Activated CD4-positive, alpha-beta T cell treated with anti-CD3 and anti-CD28 coated beads for 48 hours (primary cell): ENCODE results near the gene SLCO2A1.

Experiments
- DNase-seq: peaks from one replicate; pipeline ENCODE4 v3.0.0-alpha.2; 2020

Gene SLCO2A1

GRCh38 chr3:133977568-133977967, 52.2 kb downstream of the SLCO2A1 start:
- no peak for DNase-seq

DNA sequence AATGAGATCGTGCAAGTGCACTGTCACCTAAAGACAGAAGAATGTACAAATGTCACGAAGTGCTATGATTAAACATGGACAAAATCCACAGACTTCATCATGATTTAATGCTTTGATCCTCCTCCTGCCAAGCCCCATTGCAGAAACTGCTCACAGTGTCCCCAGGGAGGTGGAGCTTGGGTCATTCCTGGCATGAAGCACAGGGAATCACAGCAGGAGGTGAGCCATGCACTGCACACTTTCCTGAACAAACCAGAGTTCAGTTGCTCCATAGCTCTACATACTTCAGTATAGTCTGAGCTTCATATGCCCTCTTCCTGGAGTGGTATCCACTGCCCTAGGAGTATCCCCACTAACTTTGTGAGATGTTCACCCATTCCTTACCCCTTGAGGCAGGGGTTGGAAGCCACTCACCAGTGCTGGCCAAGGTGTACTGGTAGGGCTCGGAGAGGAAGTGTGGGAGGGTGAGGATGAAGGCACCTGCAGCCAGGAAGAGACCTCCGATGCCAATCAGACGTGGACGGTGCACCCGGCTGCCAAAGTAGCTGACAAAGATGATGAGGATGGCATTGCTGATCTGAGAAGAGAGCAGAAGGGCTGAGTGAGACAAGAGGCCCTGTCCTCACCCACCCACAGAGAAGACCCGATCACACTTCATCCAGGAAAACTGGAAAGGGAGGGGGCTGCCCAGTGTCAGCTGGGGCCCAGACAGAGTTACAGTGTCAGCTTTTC, 56.3 kb downstream of the SLCO2A1 start:
- DNase-seq, result no peak

GRCh38 chr3:133972156-133972555, 57.6 kb downstream of the SLCO2A1 start:
- no peak for DNase-seq

DNA sequence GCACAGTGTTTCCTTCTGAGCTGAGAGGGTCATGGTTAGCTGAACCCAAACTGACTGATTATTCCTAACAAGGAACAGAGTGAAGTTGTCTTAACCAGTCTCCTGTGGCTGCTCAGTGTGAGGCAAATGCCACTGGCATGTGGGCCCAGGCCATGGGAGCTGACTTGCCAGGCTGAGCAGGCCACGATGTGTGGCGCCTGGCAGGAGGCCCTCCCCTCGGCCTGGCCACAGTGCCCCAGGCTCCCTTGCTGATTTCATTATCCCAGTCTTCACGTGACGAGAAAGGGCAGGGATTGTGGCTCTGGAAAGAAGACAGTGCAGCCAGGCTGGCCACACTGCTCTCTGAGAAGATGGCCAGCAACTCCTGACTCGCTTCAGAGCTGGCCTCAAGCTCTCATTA, 58.8 kb downstream of the SLCO2A1 start:
- no peak for DNase-seq

DNA sequence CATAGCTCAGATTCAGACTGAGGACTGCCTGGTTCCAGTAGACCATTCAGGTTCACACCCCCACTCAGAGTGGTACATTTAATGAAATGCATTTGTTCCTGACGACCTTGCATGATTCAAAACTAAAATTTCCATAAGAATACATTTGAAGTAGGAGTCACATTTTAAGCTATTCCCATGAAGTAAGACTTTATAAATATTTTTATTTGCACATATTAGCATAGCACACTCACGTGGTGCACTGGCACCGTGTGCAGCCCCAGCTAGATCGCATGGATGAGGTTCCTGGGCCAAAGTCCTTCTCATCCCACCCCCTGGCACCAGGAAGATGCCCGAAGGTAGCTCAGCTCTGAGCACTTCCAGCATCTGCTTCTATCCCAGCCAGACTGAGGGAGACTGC, 59.4 kb downstream of the SLCO2A1 start:
- DNase-seq, result no peak

DNA sequence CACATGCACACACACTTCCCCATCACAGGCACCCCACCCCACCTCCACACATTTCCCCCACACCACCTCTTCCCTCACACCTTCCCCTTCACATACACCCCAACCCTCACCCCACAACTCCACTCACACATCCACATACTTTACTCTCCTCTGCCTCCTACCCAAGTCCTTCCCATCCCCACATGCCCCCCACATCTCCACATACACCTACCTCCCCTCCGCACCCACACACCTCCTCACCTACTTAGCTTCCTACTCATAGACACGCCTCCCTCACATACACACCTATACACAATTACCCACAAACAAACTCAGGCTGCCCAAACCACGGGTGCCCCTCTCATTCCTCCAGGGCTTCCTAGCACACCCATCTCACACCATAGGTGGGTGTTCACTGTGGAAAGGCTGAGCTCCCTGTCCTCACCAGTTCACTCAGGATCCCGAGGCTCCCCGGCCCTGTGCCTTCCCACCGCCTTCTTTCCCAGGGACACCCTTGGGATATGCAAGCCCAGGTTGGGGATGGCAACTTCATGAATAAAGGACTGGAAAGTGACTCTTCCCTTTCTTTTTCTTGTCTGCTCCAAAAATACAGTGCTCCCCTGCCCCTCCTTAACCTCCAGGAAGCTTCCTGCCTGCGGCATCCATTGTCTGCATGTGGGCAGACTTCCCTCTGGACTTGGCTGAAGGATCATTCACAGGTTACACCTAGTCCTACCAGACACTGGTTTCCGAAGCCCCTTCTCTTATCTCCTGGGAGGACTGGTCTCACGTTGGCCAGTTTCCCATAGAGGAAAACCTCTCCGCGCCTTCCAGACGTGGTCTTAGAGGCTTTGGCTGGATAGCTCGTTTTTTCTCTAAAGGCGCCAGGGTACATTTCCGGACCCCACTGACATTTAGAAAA, 61.5 kb downstream of the SLCO2A1 start:
- DNase-seq, result no peak

GRCh38 chr3:133966954-133967353, 62.8 kb downstream of the SLCO2A1 start:
- DNase-seq, result no peak

DNA sequence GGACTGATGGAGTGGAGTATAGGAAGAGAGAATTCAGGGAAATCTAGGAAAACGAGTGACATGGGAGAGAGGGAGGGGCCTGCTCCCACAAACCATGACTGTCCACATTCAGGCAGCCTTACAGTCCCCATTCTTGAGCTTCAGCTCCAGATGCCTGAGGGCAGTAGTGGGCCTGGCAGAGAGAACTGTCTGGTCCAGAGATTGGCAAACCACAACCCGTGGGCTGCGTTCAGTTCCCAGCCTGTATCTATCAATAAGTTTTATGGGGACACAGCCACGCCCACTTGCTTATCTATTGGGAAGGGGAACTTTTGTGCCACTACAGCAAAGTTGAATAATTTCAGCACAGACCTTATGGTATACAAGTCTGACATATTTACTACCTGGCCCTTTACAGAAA, 63.8 kb downstream of the SLCO2A1 start:
- no peak for DNase-seq

- DNase-seq, result no peak
Measured at GRCh38 chr3:133965013-133965570, 64.6 kb downstream of the SLCO2A1 start.

DNA sequence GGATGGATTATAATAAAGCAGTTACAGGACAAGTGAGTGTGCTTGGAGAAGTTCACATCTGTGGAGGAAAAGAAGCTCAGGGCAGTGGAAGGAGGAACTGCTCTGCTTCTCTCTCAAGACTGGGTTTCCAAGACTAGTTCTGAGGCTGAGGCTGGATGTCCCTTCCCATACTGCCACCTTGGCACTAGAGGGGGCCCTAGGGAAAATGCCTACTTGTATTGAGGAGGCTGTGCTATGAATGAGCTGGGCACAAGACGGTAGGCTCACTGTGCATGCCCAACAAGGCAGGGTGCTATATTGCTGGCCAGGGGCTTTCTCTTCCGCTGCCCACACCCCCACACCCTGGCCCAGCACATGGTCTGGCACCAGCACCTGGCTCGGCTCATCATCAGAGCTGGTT, 65.2 kb downstream of the SLCO2A1 start:
- no peak for DNase-seq

- DNase-seq, result no peak
Measured at GRCh38 chr3:133963657-133964396, 65.9 kb downstream of the SLCO2A1 start.

DNA sequence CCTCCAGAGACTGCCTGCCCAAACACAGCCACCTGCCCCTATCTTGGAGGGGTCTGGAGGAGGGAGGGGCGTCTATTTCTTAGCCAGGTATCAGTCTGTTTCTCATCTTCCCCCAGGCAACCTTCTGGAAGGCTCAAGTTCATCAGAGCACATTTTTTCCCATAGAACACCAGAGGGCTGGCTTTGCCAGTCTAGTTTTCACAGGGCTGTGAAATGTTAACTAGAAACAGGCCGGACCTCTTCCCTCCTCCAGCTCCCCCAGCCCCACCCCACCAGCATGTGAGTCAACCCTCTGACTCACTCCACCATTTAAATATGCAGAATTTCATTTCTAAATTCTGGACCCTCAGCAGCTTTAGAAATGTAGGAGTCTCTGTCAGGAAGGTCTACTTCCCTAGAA, 66.9 kb downstream of the SLCO2A1 start:
- DNase-seq, result no peak

DNA sequence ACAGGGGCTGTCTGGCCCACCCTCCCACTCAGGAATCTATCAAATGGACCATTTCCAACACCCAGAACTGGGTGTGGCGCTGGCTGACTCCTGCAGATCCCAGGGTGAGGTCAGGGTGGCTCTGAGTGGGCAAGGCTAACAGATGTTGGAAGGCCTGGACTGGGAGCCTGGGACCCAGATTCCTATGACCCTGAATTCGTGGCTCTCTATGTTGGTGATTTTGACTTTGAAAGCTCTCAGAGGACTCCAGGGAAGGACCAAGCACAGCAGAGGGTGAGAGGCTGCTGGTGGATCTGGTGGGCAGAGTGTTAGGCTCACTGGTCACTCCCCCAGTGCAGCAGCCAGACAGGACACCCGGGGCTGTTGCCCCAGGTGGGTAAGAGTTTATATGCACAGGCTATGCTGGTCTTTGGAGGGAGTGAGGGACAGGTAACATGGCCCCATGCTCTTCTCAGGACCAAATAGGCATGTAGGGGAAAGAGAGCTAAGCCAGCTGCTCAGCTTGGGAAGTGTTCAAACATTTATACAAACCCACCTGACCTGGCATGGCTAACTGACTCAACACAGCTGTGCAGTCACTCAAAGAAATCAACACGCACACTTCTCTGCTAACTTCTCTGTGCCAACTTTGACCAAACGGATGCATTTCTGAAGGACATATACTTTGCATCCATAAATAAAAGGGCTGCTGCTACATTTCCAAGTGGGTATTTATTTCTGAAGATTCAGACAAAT, 71.5 kb downstream of the SLCO2A1 start:
- DNase-seq, result no peak

GRCh38 chr3:133956982-133957381, 72.7 kb downstream of the SLCO2A1 start:
- DNase-seq, result no peak

- DNase-seq, result no peak
Measured at GRCh38 chr3:133956353-133956752, 73.4 kb downstream of the SLCO2A1 start.

DNA sequence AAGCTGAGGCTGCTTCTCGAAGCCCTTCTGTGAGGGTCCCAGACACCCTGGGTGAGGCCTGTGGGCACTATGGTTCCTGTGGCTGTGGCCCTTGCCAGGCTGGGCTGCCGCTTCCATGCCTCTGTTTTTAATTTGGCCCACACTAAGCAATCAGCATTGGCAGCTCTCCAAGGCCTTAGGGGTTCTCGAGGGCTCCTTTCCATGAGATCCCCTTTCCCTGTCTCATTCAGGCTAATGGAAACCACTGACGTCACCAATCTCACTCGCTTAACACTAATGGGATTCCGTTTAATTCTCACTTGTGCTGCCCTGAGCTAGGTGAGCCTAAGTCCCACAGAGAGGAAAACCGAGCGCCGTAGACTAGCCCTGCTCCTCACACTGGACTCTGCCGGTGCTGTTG, 73.8 kb downstream of the SLCO2A1 start:
- no peak for DNase-seq

DNA sequence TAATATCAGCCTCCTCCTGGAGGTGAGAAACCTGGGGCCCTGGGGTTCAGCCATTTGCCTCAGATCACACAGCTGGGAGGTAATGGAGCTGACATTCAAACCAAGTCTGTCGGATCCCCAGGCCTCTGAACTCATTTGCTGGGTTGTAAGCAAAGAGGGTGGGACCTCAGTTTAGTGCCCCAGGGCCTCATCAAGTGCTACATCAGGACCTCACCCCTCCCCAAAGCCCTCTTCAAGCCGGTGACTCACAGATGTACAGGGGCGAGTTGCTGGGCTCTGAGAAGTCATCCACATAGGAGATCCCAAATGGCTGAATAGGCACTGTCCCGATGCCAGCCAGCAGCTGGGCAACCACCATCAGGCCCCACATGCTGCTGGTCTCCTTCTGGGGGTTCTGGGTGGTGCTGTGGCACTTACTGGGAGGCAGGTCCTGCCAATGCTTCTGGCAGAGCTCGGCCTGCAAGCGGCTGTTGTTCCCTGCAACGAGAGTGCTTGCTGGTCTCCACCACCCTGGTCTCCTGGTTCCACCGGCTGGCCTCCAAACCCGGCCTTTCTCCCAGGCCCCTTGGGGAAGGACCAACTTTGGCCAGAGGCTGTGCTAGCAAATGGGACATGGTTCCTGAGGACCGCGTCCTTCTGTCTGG, 74.9 kb downstream of the SLCO2A1 start:
- DNase-seq, result no peak

DNA sequence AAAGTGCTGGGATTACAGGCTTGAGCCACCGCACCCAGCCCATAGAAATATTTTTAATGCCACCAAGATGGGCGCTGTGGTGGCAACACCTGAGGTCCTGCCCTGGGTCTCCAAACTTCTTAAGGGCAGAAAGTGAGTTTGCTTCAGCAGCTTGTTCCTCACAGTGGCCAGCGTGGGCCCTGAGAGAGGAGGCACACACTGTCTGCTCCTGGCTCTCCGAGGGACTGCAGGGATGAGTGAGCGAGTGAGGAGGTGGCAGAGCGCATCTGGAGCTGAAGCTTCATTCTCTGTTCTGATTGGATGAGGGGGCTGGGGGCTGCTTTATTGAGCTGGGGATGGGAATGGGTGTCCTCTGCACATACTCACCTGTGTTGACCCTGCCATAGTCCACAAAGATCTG, 76.4 kb downstream of the SLCO2A1 start:
- DNase-seq, result no peak

DNA sequence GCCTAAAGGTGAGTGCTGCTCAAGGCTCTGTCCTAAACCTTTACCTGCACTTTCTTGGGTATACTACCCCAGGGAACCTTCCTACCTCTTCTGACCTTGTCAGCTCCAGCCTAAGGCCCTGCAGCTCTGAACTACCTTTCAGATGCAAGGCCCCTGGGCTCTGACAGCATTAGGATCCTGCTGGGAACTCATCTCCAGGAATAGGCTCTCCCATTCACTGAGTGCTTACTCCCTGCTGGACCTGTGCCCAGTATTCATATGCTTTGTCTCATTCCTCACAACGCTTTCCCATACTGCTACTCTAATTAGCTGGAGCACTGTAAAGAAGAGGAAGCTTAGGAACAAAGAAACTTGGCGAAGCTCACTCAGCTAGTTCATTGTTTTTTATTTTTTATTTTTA, 80.3 kb downstream of the SLCO2A1 start:
- no peak for DNase-seq

GRCh38 chr3:133948996-133949395, 80.7 kb downstream of the SLCO2A1 start:
- no peak for DNase-seq

- no peak for DNase-seq
Measured at GRCh38 chr3:133948131-133948810, 81.5 kb downstream of the SLCO2A1 start.
